Liver (tissue), 3 donors: Measurements from ENCODE around the gene TBC1D1.

ENCODE experiments used
- CTCF ChIP-seq: fragments of 150-350 bp; IDR thresholded peaks from 2 replicates; pipeline ENCODE4 v1.5.1; 2017; ENCODE audit warnings: improper control_type of control experiment, low read depth, low read length; ENCODE audit not compliant: missing input control
- HNF4A ChIP-seq, 2 donors: conservative IDR thresholded peaks; 2 replicates each; pipeline ENCODE4 v1.6.1; 2016; ENCODE audit warnings: antibody characterized with exemption in 2 of 2, mild to moderate bottlenecking in 2 of 2
- JUND ChIP-seq, 2 donors: IDR thresholded peaks; 2 replicates each; pipeline ENCODE4 v1.6.1; 2016; ENCODE audit warnings: antibody characterized with exemption in 2 of 2
- TF ChIP-seq, protein P1 (sequence below): IDR thresholded peaks from 2 replicates; pipeline ENCODE4 v1.6.1; 2016; ENCODE audit warnings: antibody characterized with exemption, mild to moderate bottlenecking
- donor health status: healthy.
- donor health status: healthy.

GRCh38 chr4:38139187-38139586 lies 248.3 kb downstream of the TBC1D1 start:
- TF ChIP-seq JUND (IDR thresholded peaks at IDR 0.05) (no peak), CTCF (no peak), HNF4A (conservative IDR thresholded peaks at IDR 0.05) (no peak)
- TF ChIP-seq, protein P1, sequence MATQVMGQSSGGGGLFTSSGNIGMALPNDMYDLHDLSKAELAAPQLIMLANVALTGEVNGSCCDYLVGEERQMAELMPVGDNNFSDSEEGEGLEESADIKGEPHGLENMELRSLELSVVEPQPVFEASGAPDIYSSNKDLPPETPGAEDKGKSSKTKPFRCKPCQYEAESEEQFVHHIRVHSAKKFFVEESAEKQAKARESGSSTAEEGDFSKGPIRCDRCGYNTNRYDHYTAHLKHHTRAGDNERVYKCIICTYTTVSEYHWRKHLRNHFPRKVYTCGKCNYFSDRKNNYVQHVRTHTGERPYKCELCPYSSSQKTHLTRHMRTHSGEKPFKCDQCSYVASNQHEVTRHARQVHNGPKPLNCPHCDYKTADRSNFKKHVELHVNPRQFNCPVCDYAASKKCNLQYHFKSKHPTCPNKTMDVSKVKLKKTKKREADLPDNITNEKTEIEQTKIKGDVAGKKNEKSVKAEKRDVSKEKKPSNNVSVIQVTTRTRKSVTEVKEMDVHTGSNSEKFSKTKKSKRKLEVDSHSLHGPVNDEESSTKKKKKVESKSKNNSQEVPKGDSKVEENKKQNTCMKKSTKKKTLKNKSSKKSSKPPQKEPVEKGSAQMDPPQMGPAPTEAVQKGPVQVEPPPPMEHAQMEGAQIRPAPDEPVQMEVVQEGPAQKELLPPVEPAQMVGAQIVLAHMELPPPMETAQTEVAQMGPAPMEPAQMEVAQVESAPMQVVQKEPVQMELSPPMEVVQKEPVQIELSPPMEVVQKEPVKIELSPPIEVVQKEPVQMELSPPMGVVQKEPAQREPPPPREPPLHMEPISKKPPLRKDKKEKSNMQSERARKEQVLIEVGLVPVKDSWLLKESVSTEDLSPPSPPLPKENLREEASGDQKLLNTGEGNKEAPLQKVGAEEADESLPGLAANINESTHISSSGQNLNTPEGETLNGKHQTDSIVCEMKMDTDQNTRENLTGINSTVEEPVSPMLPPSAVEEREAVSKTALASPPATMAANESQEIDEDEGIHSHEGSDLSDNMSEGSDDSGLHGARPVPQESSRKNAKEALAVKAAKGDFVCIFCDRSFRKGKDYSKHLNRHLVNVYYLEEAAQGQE = no peak
